GM19438 (cell line): ENCODE data around the gene ZNF423.

Source experiments
- ATAC-seq: cut with Tn5 transposase; IDR thresholded peaks from one replicate; pipeline ENCODE4 v1.9.1; 2021; ENCODE audit warnings: low read depth; ENCODE audit not compliant: unreplicated experiment

ZNF423 gene

GRCh38 chr16:49760815-49761214 lies 95.1 kb downstream of the ZNF423 start:
- no peak for ATAC-seq

- no peak for ATAC-seq
Observed at GRCh38 chr16:49757559-49758069, 98.3 kb downstream of the ZNF423 start.

GRCh38 chr16:49756775-49757558 lies 98.9 kb downstream of the ZNF423 start:
- ATAC-seq, result no peak

- no peak for ATAC-seq
Observed at GRCh38 chr16:49755716-49756505, 100.0 kb downstream of the ZNF423 start.

- ATAC-seq, result no peak
Observed at GRCh38 chr16:49755313-49755620, 100.6 kb downstream of the ZNF423 start.

- no peak for ATAC-seq
Observed at GRCh38 chr16:49754495-49755312, 101.2 kb downstream of the ZNF423 start.

GRCh38 chr16:49750341-49751000 lies 105.4 kb downstream of the ZNF423 start:
- ATAC-seq, result no peak

GRCh38 chr16:49749816-49750215 lies 106.1 kb downstream of the ZNF423 start:
- no peak for ATAC-seq

GRCh38 chr16:49748322-49748721 lies 107.6 kb downstream of the ZNF423 start:
- ATAC-seq, result no peak

- ATAC-seq, result no peak
Observed at GRCh38 chr16:49747654-49748053, 108.3 kb downstream of the ZNF423 start.

- no peak for ATAC-seq
Observed at GRCh38 chr16:49746545-49746944, 109.4 kb downstream of the ZNF423 start.

- ATAC-seq, result no peak
Observed at GRCh38 chr16:49745311-49745747, 110.6 kb downstream of the ZNF423 start.

- ATAC-seq, result no peak
Observed at GRCh38 chr16:49744244-49745220, 111.4 kb downstream of the ZNF423 start.

- ATAC-seq, result no peak
Observed at GRCh38 chr16:49743658-49744057, 112.3 kb downstream of the ZNF423 start.

GRCh38 chr16:49743203-49743464 lies 112.8 kb downstream of the ZNF423 start:
- ATAC-seq, result no peak

- no peak for ATAC-seq
Observed at GRCh38 chr16:49742428-49743202, 113.3 kb downstream of the ZNF423 start.

- no peak for ATAC-seq
Observed at GRCh38 chr16:49740256-49740655, 115.7 kb downstream of the ZNF423 start.

GRCh38 chr16:49739381-49739780 lies 116.5 kb downstream of the ZNF423 start:
- ATAC-seq, result no peak

- ATAC-seq, result no peak
Observed at GRCh38 chr16:49738832-49739231, 117.1 kb downstream of the ZNF423 start.
